Right renal pelvis (tissue), 4 donors: ENCODE data around the gene FAM78B. TPM values are rescaled to one million over a fixed set of nuclear protein-coding genes. Genes with fewer than 3 reads are reported as not detected.

Experiments used
- DNase-seq, 4 donors: peaks; one replicate each; pipeline ENCODE4 v3.0.0-alpha.2; 2013; ENCODE audit warnings: low read depth in 4 of 4, low spot score in 3 of 4, missing footprints in 1 of 4
- polyA plus RNA-seq, 4 donors: library from polyadenylated mRNA; unstranded; fragments of 120-200 nt; gene quantifications; one replicate each; pipeline ENCODE4 v1.2.1, GENCODE V29; 2013; ENCODE audit not compliant: insufficient read length in 4 of 4

The FAM78B gene
- polyA plus RNA-seq, 4 donors, result 0.91 to 3.2 (median 1.3) TPM

DNA sequence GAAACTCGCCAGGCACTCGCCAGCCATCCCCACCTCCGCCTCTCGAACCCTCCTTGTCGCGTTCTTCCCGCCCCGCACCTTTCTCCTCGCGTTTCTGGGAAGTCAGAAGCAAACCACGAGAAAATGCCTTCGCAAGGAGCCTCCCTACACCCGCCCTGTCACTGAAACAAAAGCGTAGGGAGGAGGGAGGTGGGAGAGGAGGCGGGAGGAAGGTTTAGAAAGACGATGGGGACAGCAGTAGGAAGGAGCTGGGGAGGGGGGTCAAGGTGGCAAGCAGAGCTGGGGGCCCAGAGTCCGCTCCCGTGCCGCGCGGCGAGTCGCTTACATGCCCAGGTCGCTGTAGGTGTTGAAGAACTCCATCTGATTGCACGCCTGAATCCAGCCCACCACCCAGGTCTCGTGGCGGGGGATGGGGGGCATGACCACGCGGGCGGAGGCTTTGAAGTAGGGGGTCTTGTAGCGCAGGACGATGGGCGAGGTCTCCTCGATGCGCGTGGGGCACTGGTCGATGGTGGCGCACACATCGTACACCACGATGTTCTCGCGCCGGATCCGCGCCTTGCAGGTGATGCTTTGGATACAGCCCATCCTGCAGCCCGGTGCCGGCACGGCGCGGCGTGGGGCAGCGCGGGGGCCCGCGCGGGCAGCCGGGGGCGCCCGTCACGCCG lies 1.0 kb downstream of the FAM78B start:
- no peak for DNase-seq

GRCh38 chr1:166164995-166165660 lies 1.7 kb downstream of the FAM78B start:
- DNase-seq, result peak in 2 of 4 donors; percentile 37 to 57

- DNase-seq, result no peak
Measured at GRCh38 chr1:166164646-166164994, 2.2 kb downstream of the FAM78B start.

DNA sequence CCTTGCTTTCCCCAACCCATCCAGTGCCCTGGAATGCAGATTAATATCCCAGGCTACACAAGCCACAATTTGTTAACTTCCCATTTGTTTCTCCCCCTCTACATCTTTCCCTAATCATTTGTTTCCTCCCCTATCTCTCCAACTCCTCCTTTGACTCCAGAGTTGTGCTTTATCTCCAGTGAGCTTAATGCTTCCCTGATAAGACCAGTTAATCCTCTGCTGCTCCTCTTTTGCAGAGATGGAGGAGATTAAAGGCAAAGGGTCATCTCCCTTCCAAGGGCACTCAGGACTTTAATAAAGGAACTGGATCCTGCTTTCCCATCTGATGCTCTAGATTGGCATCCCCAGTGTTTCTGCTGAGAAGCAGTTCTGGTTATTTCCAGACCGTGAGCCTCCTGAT lies 7.1 kb downstream of the FAM78B start:
- no peak for DNase-seq

GRCh38 chr1:166156674-166157073 lies 10.1 kb downstream of the FAM78B start:
- no peak for DNase-seq

DNA sequence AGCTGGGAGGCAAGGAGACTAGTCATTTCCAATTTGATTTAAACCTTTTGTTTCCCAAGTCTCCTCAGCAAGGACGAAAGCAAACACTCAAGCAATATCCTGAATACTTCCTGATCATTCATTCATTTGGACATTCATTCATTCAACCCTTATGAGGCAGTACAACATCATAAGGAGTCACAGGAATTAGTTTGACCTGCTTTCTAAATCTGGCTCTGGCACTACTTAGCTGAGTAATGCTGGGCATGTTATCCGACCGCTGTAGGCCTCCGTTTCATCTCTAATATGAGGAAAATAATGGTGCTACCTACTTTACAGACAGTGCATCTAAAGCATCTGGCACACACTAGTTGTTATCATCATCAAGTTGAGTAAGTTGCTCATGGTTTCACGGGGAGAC lies 11.7 kb downstream of the FAM78B start:
- no peak for DNase-seq

GRCh38 chr1:166153525-166154314 lies 13.1 kb downstream of the FAM78B start:
- no peak for DNase-seq

- no peak for DNase-seq
Measured at GRCh38 chr1:166152978-166153377, 13.8 kb downstream of the FAM78B start.

- DNase-seq, result no peak
Measured at GRCh38 chr1:166151804-166152203, 15.0 kb downstream of the FAM78B start.

DNA sequence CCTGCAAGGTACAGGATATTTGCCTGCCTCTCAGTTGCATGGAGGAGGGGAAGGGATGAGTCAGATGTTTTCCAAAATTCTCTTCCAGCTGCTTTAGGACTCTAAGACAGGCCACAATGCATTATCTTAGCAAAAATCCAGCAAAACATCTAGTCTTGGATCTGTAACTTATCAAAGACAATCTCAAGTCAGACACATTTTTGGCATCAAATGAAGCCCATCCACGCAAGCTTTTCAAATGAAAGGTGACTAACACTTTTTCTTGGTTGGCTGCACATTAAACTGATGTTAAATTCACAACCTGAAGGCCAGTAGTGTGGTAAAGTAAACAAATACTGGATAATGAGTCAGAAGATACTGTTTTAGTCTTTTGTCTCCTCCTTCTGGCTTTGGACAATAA lies 21.3 kb downstream of the FAM78B start:
- DNase-seq, result no peak

DNA sequence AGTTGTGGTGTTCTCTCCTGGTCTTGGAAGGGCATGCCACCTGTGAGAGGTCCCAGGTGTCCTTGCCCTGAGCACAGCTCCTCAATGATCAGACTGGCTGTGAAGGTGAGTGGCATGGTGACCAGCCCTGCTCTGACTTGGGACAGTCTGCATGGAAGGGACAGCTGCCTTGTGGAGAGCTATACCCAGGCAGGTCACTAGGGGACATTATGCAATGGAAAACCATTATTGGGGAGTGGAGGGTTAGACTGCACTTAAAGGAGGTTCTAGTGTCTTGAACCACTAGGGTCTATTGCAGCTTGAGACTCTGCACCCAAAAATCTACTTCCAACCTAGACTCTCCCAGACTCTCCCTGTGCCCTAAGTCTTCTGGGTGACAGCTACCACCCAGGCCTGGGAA lies 24.8 kb downstream of the FAM78B start:
- no peak for DNase-seq

- no peak for DNase-seq
Measured at GRCh38 chr1:166140251-166140650, 26.6 kb downstream of the FAM78B start.

DNA sequence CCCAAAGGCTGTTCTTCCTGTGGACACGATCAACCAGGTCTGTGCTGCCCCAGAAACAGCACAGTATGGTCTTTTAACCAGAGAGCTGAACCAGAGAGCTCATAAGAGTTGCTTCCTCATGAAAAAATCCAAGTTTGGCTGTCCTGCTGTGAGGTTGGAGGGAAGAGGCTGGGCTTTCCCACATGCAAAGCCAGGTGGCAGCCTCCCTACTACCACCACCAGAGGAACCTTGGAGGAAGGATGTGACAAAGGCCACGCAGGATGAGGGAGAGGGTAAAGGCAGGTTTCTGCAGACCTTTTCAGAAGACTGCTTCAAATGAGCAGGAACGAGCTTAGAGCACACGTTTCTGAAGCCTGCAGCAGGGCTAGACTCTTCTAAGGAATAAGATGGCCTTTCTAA lies 27.1 kb downstream of the FAM78B start:
- no peak for DNase-seq

DNA sequence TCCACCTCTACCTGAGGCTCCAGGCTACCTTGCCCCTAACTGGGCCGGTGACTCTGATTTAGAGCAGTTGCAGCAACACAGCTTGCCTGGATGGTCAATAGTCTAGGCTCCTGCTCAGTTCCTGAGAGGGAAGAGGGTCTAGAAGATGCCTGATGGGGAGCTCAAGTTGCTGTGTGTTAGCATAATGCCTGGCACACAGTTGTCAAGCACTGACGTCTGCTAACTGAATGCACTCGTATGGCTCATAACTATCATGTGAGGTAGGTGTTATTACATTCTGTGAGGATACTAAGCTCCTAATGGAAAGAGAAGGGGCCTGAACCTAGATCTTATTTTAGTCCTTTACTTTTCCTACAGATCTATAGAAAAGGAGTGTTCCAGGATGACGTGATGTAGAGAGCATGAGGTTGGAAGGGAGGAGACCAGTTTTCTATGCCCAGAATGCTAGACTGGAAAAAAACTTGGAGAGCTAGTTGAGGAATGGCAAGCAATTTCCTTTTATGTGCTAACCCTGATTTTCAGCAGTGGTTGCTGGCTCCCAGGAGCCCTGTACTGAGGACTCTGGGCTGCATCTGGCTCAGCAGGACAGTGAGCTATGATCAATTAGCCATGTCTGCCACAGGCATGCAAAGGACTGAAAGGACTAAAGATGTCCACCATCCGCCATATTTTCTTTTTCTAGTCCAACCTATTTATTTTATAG lies 30.0 kb downstream of the FAM78B start:
- DNase-seq, result no peak

DNA sequence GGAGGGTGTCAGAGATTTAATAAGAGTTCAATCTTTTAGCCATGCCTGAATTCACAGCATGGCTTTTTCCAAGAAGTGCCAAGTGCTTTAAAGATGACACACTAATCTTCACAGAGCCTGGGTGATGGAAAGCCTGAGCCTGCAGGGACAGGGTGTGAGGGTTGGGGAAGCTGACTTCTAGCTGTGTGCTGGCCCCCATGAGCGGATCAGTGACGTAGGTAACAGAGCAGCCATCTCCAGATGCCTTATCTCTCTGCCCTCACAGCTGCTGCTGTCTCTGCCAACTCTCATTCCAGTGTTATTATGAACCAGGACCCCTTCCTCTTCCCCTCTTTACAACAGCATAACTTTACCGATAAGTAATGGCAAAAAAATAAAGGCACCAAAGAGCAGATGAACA lies 30.6 kb downstream of the FAM78B start:
- no peak for DNase-seq

GRCh38 chr1:166133857-166134256 lies 32.9 kb downstream of the FAM78B start:
- no peak for DNase-seq

DNA sequence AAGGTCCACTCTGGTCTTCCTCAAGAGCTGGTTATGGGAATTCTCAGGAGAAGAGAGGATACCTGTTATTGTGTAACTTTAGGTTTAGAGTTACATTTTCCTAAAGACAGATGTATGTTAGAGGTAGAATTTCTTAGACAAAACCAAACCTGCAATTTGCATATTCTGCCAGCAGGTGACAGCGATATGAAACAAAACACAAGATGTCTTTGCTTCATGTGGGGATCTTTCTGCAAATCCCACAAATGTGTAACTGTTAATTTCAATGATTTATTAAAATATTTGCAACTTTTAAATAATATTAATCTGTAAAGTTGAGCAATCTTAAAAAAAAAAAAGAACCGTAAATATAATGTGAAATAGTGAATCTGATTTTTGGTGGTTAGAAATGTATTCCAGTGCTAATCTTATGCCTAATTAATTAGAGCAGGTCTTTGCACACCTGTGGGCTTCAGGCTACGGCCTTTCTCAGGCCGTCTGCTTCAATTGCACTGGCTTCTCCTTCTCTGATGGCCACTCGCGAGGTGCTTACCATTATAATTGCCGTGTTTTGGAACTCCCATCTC lies 33.4 kb downstream of the FAM78B start:
- no peak for DNase-seq

- no peak for DNase-seq
Measured at GRCh38 chr1:166132496-166132895, 34.3 kb downstream of the FAM78B start.

DNA sequence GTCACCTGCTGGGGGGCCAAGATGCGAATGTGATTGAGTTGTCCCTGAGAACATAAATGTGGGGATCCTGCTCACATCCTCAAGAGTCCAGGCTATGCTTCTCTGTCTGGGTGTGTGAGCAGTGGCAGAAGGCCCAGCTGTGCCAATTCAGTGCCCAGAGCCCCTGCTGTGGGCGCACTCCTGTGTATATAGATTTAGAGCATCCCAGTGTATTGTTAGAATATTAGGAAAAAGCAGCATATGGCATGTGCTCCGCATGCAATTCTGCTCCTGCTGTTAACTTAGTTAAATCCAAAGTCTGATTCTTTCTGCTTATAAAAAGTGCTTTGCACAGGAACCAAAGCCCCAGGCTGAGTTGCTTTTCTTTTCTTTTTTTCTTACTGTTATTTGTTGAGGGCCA lies 37.8 kb downstream of the FAM78B start:
- no peak for DNase-seq

GRCh38 chr1:166128195-166128594 lies 38.6 kb downstream of the FAM78B start:
- DNase-seq, result no peak

GRCh38 chr1:166127003-166127402 lies 39.8 kb downstream of the FAM78B start:
- no peak for DNase-seq
